GM19035 (cell line): ENCODE data around the gene TNK2.
"Not testable (repeated sequence)": the region's sequence is repeated elsewhere in the genome, so short reads cannot be mapped to it uniquely, and the experiment has no call there.

ENCODE experiments used
- ATAC-seq: cut with Tn5 transposase; IDR thresholded peaks from one replicate; pipeline ENCODE4 v1.9.1; 2021; ENCODE audit not compliant: unreplicated experiment

The TNK2 gene

DNA sequence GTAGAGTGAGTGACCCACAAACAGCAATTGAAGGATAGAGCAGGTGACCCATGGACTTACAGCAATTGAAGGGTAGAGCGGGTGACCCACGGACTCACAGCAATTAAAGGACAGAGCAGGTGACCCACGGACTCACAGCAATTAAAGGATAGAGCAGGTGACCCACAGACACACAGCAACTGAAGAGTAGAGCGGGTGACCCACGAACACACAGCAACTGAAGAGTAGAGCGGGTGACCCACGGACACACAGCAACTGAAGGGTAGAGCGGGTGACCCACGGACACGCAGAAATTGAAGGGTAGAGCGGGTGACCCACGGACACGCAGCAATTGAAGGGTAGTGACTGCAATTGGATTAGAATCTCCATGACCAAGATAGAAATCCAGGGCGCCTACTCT, 9.8 kb upstream of the TNK2 start:
- no peak for ATAC-seq

DNA sequence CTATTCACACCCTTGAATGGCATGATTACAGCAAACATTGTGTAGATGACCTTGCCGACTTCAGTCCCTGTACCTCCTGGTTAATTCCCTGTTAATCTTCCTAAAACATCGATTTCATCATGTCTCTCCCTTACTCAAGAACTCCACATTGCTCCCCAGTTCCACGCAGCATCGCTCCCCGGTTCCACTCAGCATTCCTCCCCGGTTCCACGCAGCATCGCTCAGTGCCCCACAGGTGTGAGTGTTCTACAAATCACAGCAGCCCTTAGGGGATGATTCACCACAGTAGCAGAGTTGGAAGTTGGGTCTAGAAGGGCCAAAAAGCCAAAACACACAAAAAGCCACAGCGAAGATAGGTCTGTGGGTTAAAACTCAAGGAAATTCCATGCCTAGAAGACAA, 8.6 kb upstream of the TNK2 start:
- ATAC-seq: no peak

DNA sequence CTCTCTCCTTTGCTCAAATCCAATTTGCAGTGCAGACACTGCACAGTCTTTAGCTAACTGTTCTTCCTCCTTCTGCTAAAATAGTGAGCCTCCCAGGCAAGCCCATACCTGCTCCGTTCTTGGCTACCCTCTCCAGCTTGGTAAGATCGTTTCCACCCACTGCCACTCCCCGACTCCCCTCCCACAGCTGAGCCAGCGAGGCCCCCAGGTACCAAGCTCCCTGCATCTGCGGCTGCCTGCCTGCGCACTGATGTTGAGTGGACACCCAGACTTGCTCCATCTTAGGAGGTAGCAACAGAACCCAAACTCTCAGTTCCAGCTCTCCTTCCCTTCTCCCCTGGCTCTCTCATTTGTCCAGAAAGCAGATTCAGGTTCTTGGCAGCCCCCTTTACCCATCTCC, 7.9 kb upstream of the TNK2 start:
- ATAC-seq: no peak

DNA sequence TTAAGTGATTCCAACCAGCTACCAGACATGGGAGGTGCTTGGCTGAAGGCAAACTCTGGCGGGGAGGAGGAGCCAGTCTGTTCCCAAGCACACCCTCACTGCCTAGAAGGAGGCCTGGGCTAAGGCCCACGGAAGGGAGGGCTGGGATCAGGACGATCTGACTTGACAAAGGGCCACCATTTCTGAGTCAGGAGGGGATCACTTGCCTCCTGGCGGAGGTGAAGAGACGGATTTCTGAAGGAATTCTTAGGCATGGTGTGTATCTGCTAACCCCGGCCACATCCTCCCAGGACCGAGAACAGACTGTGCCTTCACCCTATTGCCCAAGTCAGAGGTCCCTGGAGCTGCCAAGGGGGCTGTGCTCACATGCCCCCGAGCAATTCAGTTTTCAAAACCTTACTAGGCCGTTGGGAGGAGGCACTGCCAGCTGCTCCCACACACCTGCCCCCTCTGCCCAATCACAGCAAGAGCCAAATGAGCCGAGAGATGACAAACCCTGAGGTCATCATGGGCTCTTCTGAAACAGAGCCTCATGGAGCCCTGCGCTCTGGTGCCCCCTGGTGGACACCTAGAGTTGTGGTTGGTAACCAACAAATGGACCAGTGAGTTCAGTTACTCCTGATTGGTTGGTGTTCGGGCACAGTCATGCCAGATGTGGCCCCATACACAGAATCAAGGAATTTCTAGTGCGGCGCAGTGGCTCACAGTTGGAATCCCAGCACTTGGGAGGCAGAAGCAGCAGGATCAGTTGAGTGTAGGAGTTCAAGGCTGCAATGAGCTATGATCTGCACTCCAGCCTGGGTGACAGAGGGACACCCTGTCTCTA, 6.5 kb upstream of the TNK2 start:
- ATAC-seq: peak; percentile 89

DNA sequence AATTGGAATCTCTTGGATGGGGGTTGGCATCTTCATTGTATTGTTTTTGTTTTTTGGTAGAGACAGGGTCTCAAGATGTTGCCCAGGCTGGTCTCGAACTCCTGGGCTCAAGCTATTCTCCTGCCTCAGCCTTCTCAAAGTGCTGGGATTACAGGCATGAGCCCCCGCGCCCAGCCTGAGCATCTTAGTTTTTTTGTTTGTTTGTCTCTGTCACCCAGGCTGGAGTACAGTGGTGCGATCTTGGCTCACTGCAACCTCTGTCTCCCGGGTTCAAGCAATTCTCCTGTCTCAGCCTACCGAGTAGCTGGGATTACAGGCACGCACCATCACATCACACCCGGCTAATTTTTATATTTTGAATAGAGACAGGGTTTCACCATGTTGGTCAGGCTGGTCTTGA, 5.8 kb upstream of the TNK2 start:
- ATAC-seq: not testable (repeated sequence)

DNA sequence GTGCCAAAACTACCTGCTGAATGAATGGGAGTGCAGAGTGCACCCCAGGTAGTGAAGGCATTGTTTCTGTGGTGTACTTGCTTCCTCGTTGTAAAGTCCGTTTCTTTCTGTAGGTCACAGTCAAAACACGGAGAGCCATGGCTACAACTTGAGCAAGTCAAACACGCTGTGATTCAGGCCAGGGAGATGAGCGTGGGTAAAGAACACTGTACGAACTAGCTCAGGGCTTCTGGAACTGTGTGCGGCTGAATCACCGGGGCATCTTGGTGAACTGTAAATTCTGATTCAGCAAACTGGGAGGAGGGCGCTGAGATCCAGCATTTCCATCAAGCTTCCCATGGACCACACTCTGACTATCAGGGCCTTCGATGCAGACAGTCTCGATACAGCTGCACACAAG, 5.0 kb upstream of the TNK2 start:
- ATAC-seq: no peak

DNA sequence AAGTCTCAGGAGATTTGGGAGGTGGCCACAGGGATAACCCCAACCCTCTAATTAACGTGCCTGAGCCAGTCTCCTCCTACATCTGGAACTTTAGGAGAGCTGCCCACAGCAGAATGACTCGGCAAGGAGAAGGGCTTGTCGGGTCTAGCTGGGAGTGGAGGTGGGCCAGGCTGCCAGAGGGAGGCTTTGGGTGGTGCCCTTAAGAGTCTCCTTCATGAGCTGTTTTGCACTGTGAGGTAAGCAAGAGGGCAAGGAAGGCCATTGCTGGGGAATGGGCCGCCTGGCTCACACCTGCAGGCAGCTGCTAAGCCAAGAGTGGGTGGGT, 3.6 kb upstream of the TNK2 start:
- ATAC-seq: no peak

DNA sequence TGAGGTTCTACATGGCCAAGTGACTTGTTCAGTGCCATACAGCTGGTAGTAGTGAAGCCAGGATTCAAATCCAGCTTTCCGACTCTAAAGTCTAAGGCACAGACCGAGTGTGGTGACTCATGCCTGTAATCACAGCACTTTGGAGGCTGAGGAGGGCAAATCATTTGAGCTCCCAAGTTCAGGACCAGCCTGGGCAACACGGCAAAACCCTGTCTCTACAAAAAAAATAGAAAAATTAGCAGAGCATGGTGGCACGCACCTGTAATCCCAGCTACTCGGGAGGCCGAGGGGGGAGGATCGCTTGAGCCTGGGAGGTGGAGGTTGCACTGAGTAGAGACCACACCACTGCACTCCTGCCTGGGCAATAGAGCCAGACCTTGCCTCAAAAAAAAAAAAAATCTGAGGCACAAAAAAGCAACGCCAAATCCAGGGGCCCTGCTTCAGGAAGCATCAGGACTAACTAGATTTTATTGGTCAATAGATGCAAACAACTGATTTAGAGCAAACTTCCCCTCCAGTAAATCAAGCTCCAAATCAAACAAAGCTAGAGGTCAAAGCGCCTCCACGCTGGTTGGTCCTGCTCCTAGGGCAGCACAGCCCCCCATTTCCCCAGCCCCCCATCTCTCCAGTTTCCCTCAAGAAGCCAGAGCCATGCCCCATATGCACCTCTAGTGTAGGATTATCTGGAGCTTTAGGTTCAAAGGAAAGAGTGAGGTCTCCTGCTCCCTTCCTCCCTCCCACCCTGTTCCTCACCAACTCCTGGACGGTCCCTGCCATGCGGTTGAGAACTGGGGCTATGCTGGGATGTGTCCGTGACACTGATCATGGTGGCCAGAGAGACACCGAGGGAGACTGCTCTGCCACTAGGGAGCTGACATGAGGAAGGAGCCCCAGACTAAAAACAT, 2.9 kb upstream of the TNK2 start:
- ATAC-seq: no peak

DNA sequence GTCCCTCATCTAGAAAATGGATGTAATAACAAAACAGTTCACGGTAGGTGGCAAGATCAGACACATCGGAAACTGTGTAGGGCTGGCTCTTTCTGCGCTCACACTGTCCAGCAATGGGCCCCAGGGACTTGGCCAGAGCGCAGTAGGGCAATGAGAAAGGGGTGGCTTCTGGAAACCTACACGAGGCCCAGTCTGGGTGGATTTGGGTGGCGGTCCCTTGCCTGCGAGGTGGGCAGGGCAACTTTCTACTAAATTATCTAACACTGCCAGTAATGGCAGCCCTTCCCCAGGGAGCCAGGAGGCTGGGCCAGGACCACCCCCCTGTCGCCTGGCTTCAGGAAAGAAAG, 2.1 kb upstream of the TNK2 start:
- ATAC-seq: no peak

DNA sequence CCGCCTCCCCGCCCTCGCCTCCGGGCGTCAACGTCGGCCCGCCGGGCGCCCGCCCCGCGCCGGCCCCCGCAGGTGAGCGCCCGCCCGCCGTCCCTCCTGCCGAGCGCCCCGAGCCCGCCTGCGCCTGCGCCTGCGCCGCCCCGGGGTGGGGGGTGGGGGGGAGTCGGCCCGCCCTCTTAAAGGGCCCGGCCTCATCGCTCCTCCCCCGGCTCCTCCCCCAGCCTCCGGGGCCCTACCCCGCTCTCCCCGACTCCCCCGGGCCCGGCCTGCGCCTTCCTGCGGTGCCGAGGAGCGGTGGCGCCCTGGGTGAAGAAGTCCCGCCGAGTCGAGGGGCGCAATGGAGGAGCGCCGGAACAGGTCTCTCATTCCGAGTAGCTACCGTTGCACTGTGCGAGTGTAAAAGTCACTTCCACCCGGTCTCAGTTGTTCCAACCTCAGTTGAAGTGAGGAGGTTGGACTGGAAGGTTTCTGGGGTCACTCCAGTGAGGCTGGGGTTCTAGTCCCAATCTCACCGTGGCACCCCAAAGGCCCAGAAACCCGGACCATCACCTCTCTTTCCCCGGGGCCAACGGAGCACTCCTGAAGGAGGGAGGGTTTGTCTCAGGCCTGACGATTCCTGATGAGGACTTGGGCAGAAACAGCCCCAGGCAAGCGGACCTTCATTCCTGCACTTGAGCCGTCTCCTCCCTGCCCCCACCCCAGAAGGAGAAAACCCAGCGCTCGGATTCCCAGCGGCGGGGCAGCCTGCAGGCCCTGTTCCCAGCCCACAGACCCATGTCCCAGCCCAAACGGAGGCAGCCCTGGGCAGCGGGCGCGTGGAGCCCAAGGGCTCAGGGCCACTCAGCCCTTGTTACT, 1.5 kb upstream of the TNK2 start:
- peak; percentile 41 for ATAC-seq

DNA sequence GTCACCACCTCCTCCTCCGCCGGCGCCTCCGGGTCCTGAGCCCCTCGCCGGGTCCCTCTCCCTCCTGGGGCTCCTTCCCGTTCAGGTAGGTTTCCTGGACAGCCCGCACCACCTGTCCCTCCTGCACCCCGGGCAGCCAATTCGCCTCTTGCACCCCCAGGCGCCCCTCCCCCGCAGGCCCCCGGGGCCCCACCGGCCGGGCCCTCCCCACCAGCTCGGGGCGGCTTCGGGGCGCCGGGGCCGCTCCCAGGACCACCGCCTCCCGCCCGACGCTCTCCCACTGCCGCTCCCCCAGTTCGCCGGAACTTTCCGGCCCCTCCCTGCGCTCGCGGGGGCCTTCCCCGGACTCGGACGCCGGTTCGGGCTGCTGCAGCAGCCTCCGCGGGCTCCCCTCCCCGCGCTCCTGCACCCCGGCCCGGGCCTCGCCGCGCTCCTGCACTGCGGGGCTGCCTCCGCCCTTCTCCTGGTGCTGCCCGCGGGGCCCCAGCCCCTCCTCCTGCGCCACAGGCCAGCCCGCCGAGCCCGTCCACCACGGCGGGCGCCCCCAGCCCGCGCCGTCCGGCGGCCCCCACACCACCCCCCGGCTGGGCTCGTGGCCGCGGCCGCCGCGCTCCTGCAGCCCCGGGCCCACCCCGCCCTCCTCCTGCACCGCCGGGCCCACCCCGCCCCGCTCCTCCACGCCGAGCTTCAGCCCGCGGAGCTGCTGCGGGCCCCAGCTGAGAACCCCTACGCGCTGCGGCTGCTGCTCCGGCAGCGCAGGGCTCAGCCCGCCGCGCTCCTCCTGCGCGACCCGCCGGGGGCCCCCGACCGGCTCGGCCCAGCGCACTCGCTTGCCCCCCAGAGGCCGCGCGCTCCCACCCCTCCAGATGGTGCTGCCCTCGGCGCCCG, 587 bp upstream of the TNK2 start:
- ATAC-seq: peak; percentile 23

DNA sequence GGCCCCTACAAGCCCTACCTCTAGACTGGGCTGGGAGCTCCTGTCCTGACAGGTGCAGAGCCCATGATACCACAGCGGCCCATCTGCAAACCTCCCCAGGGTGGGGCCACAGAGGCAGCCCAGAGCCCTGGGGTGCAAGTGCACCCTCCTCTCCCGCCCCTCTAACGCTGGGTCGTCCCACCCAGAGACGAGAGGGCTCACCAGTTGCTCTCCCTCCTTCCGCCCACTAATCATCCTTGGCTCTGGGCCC, 742 bp downstream of the TNK2 start:
- ATAC-seq: peak; percentile 21

DNA sequence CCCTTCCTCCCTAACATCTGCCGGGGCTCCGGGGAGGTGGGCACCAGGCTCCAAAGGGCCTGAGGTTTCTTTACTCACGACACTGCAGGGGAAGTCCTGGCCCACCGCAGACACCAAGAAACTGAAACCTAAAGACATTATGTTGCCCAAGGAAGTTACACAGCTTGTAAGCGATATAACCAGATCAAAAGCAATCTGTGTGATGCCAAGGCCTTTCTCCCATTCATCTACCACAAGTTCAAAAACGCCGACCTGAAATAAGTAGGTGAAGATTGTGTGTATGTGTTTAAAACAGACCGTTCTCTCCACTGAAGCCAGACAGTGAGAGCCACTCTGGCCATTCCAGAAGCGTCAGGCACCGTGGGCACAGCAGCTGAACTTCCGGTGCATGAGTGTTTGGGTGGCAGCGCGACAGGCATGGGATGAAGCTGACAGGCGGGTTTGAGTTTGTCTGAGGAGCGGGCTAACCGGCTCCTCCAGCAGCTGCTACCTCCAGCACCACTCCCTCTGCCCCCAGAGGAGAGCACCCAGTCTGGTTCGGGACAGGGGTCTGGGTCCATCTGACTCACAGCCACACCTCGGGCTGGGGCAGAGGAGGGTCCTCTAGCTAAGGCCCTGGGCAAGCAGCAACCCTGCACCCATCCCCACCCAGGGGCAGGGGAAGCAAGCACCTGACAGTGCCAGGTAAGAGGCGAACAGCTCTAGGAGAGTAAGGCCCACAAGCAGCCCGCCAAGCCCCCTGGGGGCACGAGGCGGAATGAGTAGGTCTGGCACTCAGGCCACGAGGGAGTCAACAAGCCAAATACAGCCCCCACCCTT, 1.3 kb downstream of the TNK2 start:
- peak; percentile 2 for ATAC-seq

DNA sequence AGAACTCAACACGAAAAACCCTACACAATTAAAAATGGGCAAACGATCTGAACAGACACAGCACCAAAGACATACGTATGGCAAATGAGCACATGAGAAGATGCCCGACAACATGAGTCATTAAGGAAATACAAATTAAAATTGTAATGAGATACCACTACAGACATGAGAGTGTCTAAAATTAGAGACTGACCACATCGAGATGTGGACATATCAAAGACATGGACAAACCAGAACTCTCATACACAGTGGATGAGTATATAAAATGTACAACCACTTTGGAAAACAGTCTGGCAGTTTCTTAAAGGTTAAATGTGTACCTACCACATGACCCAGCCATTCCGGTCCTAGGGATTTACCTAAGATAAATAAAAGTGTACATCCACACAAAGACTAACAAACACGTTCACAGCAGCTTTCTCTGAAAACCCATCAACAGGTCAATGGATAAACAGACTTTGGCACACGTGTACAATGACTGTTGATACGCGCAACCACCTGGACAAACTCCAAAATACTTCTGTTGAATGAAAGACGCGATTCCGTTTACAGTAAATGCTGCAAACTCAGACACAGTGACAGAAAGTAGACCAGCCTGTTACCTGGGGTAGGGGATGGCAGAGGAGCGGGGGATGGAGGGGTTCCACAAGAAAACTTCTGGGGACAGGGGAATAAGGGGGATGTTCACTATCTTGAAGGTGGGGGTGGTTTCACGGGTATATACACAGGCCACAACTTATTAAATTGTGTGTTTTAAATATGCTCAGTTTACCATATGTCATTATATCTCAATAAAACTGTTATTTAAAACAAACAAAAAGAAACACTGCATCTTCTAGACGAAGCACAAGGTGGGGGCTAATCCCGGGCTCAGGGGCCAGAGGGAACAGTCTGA, 2.1 kb downstream of the TNK2 start:
- ATAC-seq: no peak

DNA sequence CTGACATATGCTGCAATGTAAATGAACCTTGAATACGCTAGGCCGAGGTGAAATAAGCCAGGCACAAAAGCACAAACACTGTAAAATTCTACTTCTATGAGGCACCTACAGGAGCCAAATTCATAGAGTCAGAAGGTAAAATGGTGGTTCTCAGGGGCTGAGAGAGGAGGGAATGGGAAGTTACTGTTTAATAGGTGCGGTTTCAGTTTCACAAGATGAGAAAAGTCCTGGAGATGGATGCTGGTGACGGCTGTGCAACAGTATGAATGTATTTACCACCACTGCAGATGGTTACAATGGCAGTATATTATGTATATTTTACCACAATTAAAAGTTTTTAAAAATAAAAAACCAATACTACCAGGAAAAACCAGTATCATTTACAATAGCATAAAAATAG, 4.0 kb downstream of the TNK2 start:
- ATAC-seq: no peak

DNA sequence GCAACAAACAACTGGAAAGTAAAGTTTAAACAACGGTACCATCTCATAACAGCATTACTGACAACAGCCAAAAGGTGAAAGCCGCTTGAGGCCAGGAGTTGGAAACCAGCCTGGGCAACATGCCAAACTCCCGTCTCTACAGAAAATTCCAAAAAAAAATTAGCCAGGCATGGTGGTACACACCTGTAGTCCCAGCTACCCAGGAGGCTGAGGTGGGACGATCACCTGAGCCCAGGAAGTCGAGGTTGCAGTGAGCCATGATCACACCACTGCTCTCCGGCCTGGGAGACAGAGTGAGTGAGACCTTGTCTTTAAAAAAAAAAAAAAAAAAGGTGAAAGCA, 4.4 kb downstream of the TNK2 start:
- no peak for ATAC-seq

DNA sequence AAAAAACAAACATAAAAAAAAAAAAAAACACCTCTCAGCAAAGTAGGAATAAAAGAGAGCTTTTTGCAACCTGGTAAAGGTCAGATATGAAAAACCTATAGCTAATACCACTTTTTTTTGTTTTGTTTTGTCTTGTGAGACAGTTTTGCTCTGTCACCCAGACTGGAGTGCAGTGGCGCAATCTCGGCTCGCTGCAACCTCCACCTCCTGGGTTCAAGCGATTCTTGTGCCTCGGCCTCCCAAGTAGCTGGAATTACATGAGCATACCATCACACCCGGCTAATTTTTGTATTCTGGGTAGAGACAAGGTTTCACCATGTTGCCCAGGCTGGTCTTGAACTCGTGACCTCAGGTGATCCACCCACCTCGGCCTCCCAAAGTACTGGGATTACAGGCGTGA, 5.7 kb downstream of the TNK2 start:
- not testable (repeated sequence) for ATAC-seq

DNA sequence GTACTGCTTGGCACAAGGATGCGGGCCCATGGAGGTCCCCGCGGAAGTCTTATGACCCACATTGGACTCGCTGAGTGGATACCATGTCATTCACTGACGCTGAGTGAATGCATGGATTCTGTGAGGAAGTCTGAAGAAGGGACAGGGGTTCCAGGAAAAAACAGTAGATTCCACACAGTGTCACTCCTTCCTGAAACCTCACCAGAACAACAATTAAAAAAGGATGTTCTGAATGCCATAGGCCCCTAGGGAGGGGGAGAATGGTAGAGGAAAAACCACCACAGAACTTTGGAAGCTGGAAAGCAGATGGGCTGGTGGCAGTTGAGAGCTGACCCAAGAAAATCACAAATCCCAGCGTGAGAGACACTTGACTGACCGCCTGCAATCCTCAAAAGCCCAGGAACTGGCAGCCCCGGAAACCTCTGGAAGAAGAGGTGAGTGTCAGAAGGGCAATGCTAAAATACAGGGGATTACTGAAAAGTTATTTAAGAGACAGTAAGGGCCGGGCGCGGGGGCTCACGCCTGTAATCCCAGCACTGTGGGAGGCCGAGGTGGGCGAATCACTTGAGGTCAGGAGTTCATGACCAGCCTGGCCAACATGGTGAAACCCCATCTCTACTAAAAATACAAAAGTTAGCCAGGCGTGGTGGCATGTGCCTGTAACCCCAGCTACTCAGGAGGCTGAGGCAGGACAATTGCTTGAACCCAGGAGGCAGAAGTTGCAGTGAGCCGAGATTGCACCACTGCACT, 6.3 kb downstream of the TNK2 start:
- not testable (repeated sequence) for ATAC-seq
